ENCODE data around the gene MED1. TPM values are rescaled to one million over a fixed set of nuclear protein-coding genes. Genes with fewer than 3 reads are reported as not detected.
"Not testable (repeated sequence)": the region's sequence is repeated elsewhere in the genome, so short reads cannot be mapped to it uniquely, and the experiment has no call there.

The MED1 gene
- total RNA-seq, 2 experiments from 2014 or later, result 60.7 to 64.7 TPM

DNA sequence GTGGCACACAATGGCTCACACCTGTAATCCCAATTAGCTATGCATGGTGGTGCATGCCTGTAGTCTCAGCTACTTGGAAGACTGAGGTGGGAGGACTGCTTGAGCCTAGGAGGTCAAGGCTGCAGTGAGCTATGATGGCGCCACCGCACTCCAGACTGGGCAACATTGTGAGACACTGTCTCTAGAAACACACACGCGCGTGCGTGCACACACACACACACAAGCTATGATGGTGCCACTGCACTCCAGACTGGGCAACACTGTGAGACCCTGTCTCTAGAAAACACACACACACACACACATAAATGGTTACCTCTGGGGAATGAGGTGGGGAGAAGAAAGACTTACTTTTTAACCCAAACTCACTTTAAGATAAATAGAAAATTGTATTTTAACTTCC, 66.0 kb downstream of the MED1 start:
- no peak overlapping the region for H3K27ac Mint-ChIP-seq
- TF ChIP-seq CTCF (IDR thresholded peaks at IDR 0.05), result no peak
- no peaks in the 10 kb centered on the region for H3K27me3 Mint-ChIP-seq
- ChIA-PET POLR2A (interaction anchor here (0.9 to 1.6 kb wide), 2 partner anchors 9 to 15 kb away, joined by 3 to 5 read pairs; no protein-coding TSS in a partner anchor), CTCF (no interaction called here)
- peaks cover 21% of the 10 kb centered on the region for H3K4me1 Mint-ChIP-seq (ENCODE audit: low read depth)
- H3K36me3 Mint-ChIP-seq (ENCODE audit: low read depth), result no peaks in the 10 kb centered on the region
- intact Hi-C loops (cut with micrococcal nuclease), result no loop called here
- ATAC-seq (no peak), DNase-seq (no peak)
- H3K9me3 Mint-ChIP-seq, result no peaks in the 10 kb centered on the region
- no peak overlapping the region for H3K4me3 Mint-ChIP-seq

GRCh38 chr17:39380144-39380543, 70.9 kb downstream of the MED1 start:
- POLR2A ChIA-PET, result interaction anchor here (0.6 kb wide), 1 partner anchor 1806 kb away, joined by 3 read pairs; no protein-coding TSS in a partner anchor
- CTCF ChIA-PET, result no interaction called here
- no peak overlapping the region for H3K4me3 Mint-ChIP-seq
- H3K27me3 Mint-ChIP-seq, result no peaks in the 10 kb centered on the region
- peaks cover 34% of the 10 kb centered on the region for H3K4me1 Mint-ChIP-seq (ENCODE audit: low read depth)
- no peaks in the 10 kb centered on the region for H3K9me3 Mint-ChIP-seq
- H3K36me3 Mint-ChIP-seq (ENCODE audit: low read depth), result no peaks in the 10 kb centered on the region
- intact Hi-C loops (cut with micrococcal nuclease), result no loop called here
- TF ChIP-seq CTCF (IDR thresholded peaks at IDR 0.05), result no peak
- DNase-seq (no peak), ATAC-seq (no peak)
- no peak overlapping the region for H3K27ac Mint-ChIP-seq

DNA sequence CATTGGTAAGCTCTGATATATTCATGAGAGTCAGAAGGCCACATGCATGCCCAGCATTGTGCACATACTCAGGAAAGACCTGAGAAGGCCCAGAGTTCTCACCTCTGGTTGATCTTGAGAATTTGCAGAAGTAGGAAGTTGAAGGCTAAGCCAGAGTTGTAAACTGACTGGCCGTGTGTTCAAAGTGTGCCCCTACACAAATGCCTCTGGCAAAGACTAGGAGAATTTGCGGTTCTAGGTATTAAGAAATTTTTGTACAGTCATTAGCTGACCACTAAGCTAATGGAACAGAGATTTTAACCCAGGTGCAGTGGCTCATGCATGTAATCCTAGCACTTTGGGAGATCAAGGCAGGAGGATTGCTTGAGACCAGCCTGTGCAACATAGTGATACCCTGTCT, 74.6 kb downstream of the MED1 start:
- CTCF ChIA-PET, result interaction anchor here (0.9 to 1.6 kb wide), 4 partner anchors 8 to 641 kb away, joined by 3 to 5 read pairs (median 3); no protein-coding TSS in a partner anchor

DNA sequence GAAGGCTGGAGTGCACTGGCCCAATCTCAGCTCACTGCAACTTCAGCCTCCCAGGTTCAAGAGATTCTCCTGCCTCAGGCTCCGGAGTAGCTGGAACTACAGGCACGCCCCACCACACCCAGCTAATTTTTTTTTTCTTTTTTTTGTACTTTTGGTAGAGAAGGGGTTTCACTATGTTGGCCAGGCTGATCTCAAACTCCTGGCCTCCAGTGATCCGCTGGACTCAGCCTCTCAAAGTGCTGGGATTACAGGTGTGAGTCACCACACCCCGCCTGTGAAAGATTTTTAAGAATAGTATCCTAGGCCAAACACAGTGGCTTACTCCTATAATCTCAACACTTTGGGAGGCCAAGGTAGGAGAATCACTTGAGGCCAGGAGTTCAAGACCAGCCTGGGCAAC, 83.3 kb downstream of the MED1 start:
- ChIA-PET POLR2A (interaction anchor here (0.6 kb wide), 1 partner anchor 12 kb away, joined by 3 read pairs; no protein-coding TSS in a partner anchor), CTCF (interaction anchor here (1.1 kb wide), 1 partner anchor 9 kb away, joined by 3 read pairs; no protein-coding TSS in a partner anchor)
- DNase-seq; intact Hi-C loops (cut with micrococcal nuclease); ATAC-seq; H3K4me3 Mint-ChIP-seq; H3K9me3 Mint-ChIP-seq; H3K4me1 Mint-ChIP-seq (ENCODE audit: low read depth); H3K27me3 Mint-ChIP-seq; H3K36me3 Mint-ChIP-seq (ENCODE audit: low read depth); H3K27ac Mint-ChIP-seq: not testable (repeated sequence)

More for the DNA sequence above, 74.6 kb downstream of the MED1 start:
- TF ChIP-seq CTCF (IDR thresholded peaks at IDR 0.05), result no peak
- H3K27ac Mint-ChIP-seq, result no peak overlapping the region
- H3K27me3 Mint-ChIP-seq, result no peaks in the 10 kb centered on the region
- peaks cover 28% of the 10 kb centered on the region for H3K4me1 Mint-ChIP-seq (ENCODE audit: low read depth)
- no peak overlapping the region for H3K4me3 Mint-ChIP-seq
- POLR2A ChIA-PET, result no interaction called here
- ATAC-seq (no peak), DNase-seq (no peak)
- intact Hi-C loops (cut with micrococcal nuclease), result no loop called here
- no peaks in the 10 kb centered on the region for H3K9me3 Mint-ChIP-seq
- H3K36me3 Mint-ChIP-seq (ENCODE audit: low read depth), result no peaks in the 10 kb centered on the region

- ATAC-seq (no peak), DNase-seq (no peak)
- Mint-ChIP-seq H3K27me3 (no peaks in the 10 kb centered on the region), H3K9me3 (no peaks in the 10 kb centered on the region), H3K4me3 (no peak overlapping the region), H3K36me3 (ENCODE audit: low read depth) (no peaks in the 10 kb centered on the region), H3K4me1 (ENCODE audit: low read depth) (peaks cover 9% of the 10 kb centered on the region), H3K27ac (no peak overlapping the region)
- intact Hi-C loops (cut with micrococcal nuclease), result no loop called here
- TF ChIP-seq CTCF (IDR thresholded peaks at IDR 0.05), result no peak
- POLR2A ChIA-PET, result interaction anchor here (1.3 kb wide), 1 partner anchor 35 kb away, joined by 3 read pairs; the partner anchor contains the start of gene FBXL20
- CTCF ChIA-PET, result no interaction called here
Measured at GRCh38 chr17:39365872-39366271, 85.2 kb downstream of the MED1 start.
